PC-9 (cell line): ENCODE data around the gene PECR. TPM values are rescaled to one million over a fixed set of nuclear protein-coding genes. Genes with fewer than 3 reads are reported as not detected.
A peak's percentile ranks its signal among the peaks of the same experiment; 100 is the strongest.

Experiments
- BruUV-seq: library from RNA; stranded (reverse); fragments of 400-500 nt; replicated peaks from 2 replicates; lab custom pipeline; 2021; lab: Mats Ljungman, UMichigan
- CTCF ChIA-PET: fragments of 300-600 bp; sonication (Branson Sonifier 250); formaldehyde crosslinking; loops from one replicate; lab custom pipeline; 2022; ENCODE audit warnings: antibody characterized with exemption; lab: Charles Lee
- POLR2A ChIA-PET: fragments of 300-600 bp; sonication (Branson Sonifier 250); formaldehyde crosslinking; loops from one replicate; lab custom pipeline; 2022; ENCODE audit warnings: antibody characterized with exemption; ENCODE audit not compliant: unreplicated experiment; lab: Charles Lee
- DNase-seq, 2 experiments: peaks; one replicate each; pipeline versions ENCODE4 v3.0.0 to v3.0.0-alpha.2; 2015 to 2022; ENCODE audit warnings: mixed read lengths in 1 of 2
- H2AFZ ChIP-seq: fragments of 200-600 bp; sonication (generic); 2 replicates; pipeline ENCODE4 v1.8.1; 2017; ENCODE audit warnings: antibody characterized with exemption
- H3F3A ChIP-seq: fragments of 200-600 bp; sonication (generic); 2 replicates; pipeline ENCODE4 v1.8.1; 2017; ENCODE audit warnings: antibody characterized with exemption, mild to moderate bottlenecking, low read depth; ENCODE audit not compliant: insufficient read depth
- H3K27ac ChIP-seq: fragments of 200-600 bp; sonication (generic); 2 replicates; pipeline ENCODE4 v1.6.1; 2016; ENCODE audit warnings: mixed run types
- H3K27me3 ChIP-seq: fragments of 200-600 bp; sonication (generic); 2 replicates; pipeline ENCODE4 v1.6.1; 2016; ENCODE audit warnings: low read depth, mixed run types; ENCODE audit not compliant: insufficient read depth
- H3K36me3 ChIP-seq: fragments of 200-600 bp; sonication (generic); 2 replicates; pipeline ENCODE4 v1.6.1; 2016; ENCODE audit warnings: low read depth, mixed run types
- H3K4me1 ChIP-seq: fragments of 200-600 bp; sonication (generic); replicated peaks from 2 replicates; pipeline ENCODE4 v1.6.1; 2016; ENCODE audit warnings: mixed run types; ENCODE audit not compliant: insufficient read depth
- H3K4me2 ChIP-seq: fragments of 200-600 bp; sonication (generic); 2 replicates; pipeline ENCODE4 v1.6.1; 2017; ENCODE audit warnings: mixed run types
- H3K4me3 ChIP-seq: fragments of 200-600 bp; sonication (generic); 2 replicates; pipeline ENCODE4 v1.6.1; 2016; ENCODE audit warnings: mixed run types
- H3K79me2 ChIP-seq: fragments of 200-600 bp; sonication (generic); 2 replicates; pipeline ENCODE4 v1.6.1; 2017; ENCODE audit warnings: low read depth, mixed run types
- H3K9me2 ChIP-seq: fragments of 200-600 bp; sonication (generic); 2 replicates; pipeline ENCODE4 v1.8.1; 2017; ENCODE audit warnings: mild to moderate bottlenecking; ENCODE audit not compliant: insufficient read depth
- H3K9me3 ChIP-seq: fragments of 200-600 bp; sonication (generic); 2 replicates; pipeline ENCODE4 v1.8.1; 2016; ENCODE audit warnings: low read depth; ENCODE audit not compliant: insufficient read depth
- H4K20me1 ChIP-seq: fragments of 200-600 bp; sonication (generic); 2 replicates; pipeline ENCODE4 v1.8.1; 2017; ENCODE audit not compliant: insufficient read depth
- EZH2 ChIP-seq: fragments of 200-600 bp; sonication (generic); IDR thresholded peaks from 2 replicates; pipeline ENCODE4 v1.8.0; 2017; ENCODE audit warnings: antibody characterized with exemption, low read depth
- intact Hi-C: fragments of 100-400 bp; cut with micrococcal nuclease; formaldehyde crosslinking; loops from one replicate; pipeline ENCODE4 v1.10.0; 2022; ENCODE audit not compliant: unreplicated experiment
- total RNA-seq: library from RNA; stranded (reverse); gene quantifications from 2 replicates; pipeline ENCODE4 v1.2.3, GENCODE V29; 2021
- TF ChIP-seq, protein P1 (sequence below): fragments of 200-600 bp; sonication (generic); conservative IDR thresholded peaks from 2 replicates; pipeline ENCODE4 v1.6.1; 2017; ENCODE audit warnings: mixed run types, antibody characterized with exemption, mild to moderate bottlenecking, moderate library complexity

Gene PECR
- total RNA-seq, 1 experiment from 2014 or later: 10.8 TPM

DNA sequence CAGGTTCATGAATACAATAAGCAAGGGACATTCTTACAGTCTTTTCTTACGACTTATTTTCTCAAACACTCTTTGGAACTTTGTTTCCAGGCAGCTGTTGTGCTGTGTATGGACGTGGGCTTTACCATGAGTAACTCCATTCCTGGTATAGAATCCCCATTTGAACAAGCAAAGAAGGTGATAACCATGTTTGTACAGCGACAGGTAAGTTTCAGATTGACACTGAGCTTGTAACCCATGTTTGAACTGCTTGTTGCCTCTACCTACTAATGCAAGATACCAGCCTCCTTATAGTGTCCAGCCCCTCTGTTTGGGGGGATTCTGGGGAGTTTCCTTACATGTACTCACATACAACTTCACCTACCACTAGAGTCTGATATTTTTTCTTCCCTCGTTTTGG lies 31.3 kb upstream of the PECR start:
- Histone ChIP-seq H3F3A (peaks cover 45% of the 10 kb centered on the region), H3K79me2 (peaks cover 70% of the 10 kb centered on the region), H3K9me3 (no peaks in the 10 kb centered on the region), H4K20me1 (peaks cover 17% of the 10 kb centered on the region), H2AFZ (no peak overlapping the region), H3K4me2 (no peak overlapping the region), H3K9me2 (no peaks in the 10 kb centered on the region), H3K27ac (peak overlapping the region; percentile 33; the same call in 1 of the 2 replicates), H3K36me3 (peaks cover 56% of the 10 kb centered on the region), H3K4me3 (no peak overlapping the region), H3K27me3 (no peaks in the 10 kb centered on the region), H3K4me1 (peaks cover 26% of the 10 kb centered on the region)
- CTCF ChIA-PET: no interaction called here
- TF ChIP-seq, protein P1, sequence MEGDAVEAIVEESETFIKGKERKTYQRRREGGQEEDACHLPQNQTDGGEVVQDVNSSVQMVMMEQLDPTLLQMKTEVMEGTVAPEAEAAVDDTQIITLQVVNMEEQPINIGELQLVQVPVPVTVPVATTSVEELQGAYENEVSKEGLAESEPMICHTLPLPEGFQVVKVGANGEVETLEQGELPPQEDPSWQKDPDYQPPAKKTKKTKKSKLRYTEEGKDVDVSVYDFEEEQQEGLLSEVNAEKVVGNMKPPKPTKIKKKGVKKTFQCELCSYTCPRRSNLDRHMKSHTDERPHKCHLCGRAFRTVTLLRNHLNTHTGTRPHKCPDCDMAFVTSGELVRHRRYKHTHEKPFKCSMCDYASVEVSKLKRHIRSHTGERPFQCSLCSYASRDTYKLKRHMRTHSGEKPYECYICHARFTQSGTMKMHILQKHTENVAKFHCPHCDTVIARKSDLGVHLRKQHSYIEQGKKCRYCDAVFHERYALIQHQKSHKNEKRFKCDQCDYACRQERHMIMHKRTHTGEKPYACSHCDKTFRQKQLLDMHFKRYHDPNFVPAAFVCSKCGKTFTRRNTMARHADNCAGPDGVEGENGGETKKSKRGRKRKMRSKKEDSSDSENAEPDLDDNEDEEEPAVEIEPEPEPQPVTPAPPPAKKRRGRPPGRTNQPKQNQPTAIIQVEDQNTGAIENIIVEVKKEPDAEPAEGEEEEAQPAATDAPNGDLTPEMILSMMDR: no peak
- no peak for TF ChIP-seq EZH2
- no peak for DNase-seq
- intact Hi-C loops: loop anchor here (5.0 kb wide), 2 partner anchors 81 to 384 kb away; partner anchors contain the start of gene RPL37A
- BruUV-seq: no TSS peak
- POLR2A ChIA-PET: interaction anchor here (0.8 kb wide), 1 partner anchor 1016 kb away, joined by 4 read pairs; no protein-coding TSS in a partner anchor

DNA sequence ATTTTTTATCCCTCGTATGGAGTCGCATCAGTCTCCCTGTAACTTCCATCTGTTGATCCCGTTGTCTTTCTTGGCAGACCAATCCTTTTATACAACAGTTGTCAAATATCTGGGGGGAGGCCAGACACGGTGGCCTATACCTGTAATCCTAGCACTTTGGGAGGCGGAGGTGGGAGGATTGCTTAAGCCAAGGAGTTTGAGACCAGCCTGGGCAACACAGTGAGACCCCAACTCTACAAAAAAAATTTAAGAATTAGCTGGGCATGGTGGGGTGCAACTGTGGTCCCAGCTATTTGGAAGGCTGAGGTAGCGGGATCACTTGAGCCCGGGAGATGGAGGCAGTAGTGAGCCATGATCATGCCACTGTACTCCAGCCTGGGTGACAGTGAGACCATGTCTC lies 29.5 kb upstream of the PECR start:
- no peaks in the 10 kb centered on the region for H3K27me3 ChIP-seq
- intact Hi-C loops: loop anchor here (5.0 kb wide), 2 partner anchors 79 to 386 kb away; partner anchors contain the start of gene RPL37A
- peak overlapping the region; percentile 87 for H3K4me2 ChIP-seq
- peaks cover 52% of the 10 kb centered on the region for H3K79me2 ChIP-seq
- TF ChIP-seq EZH2: no peak
- TF ChIP-seq, protein P1: no peak
- H2AFZ ChIP-seq: no peak overlapping the region
- no peaks in the 10 kb centered on the region for H3K9me2 ChIP-seq
- H3K4me3 ChIP-seq: peak overlapping the region; percentile 71; the same call in 1 of the 2 replicates
- ChIA-PET POLR2A (no interaction called here), CTCF (interaction anchor here (0.7 kb wide), 1 partner anchor 320 kb away, joined by 3 read pairs; no protein-coding TSS in a partner anchor)
- H3K9me3 ChIP-seq: no peaks in the 10 kb centered on the region
- DNase-seq: no peak
- 0 out of 2 replicates have a peak overlapping the region, but pooled peaks have one; percentile 54 for H3K27ac ChIP-seq
- H3K36me3 ChIP-seq: peaks cover 38% of the 10 kb centered on the region
- peaks cover 43% of the 10 kb centered on the region for H3F3A ChIP-seq
- H4K20me1 ChIP-seq: peaks cover 17% of the 10 kb centered on the region
- no TSS peak for BruUV-seq
- H3K4me1 ChIP-seq: peaks cover 26% of the 10 kb centered on the region

DNA sequence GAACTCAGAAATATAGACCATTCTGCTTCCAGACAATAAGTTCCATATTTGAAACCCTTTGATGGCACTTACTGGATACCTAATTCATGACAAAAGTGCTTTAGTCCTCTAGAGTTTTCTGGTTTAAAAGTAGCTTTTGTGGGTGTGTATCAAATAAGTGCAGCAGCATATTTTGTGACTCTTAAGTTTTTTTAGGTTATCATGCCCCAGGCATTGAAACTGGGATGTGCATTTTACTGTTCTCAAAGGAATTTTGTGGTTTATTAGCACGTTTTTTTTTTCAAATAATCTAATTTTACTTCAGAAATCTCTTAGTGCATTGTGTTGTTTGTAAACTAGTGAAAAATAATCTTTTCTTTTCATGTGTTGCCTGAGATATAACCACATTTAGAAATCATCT lies 29.0 kb upstream of the PECR start:
- no TSS peak for BruUV-seq
- H2AFZ ChIP-seq: no peak overlapping the region
- peaks cover 22% of the 10 kb centered on the region for H3K4me1 ChIP-seq
- peak overlapping the region; percentile 54; the same call in 1 of the 2 replicates for H3K27ac ChIP-seq
- H3K27me3 ChIP-seq: no peaks in the 10 kb centered on the region
- no peak for DNase-seq
- TF ChIP-seq EZH2: no peak
- TF ChIP-seq, protein P1: no peak
- H3K36me3 ChIP-seq: peaks cover 35% of the 10 kb centered on the region
- peaks cover 43% of the 10 kb centered on the region for H3F3A ChIP-seq
- H4K20me1 ChIP-seq: peaks cover 17% of the 10 kb centered on the region
- ChIA-PET CTCF (interaction anchor here (0.6 to 0.7 kb wide), 2 partner anchors 320 to 531 kb away, joined by 3 read pairs; no protein-coding TSS in a partner anchor), POLR2A (interaction anchor here (0.7 kb wide), 1 partner anchor 10 kb away, joined by 4 read pairs; no protein-coding TSS in a partner anchor)
- H3K4me3 ChIP-seq: peak overlapping the region; percentile 71
- H3K79me2 ChIP-seq: peaks cover 47% of the 10 kb centered on the region
- no peaks in the 10 kb centered on the region for H3K9me3 ChIP-seq
- no peaks in the 10 kb centered on the region for H3K9me2 ChIP-seq
- peak overlapping the region; percentile 87 for H3K4me2 ChIP-seq
- intact Hi-C loops: loop anchor here (1.0 to 5.0 kb wide), 3 partner anchors 78 to 556 kb away; partner anchors contain the start of gene RPL37A
